ENCODE measurements around the gene LRRIQ1.
"Not testable (repeated sequence)": the region's sequence is repeated elsewhere in the genome, so short reads cannot be mapped to it uniquely, and the experiment has no call there.

Gene LRRIQ1

GRCh38 chr12:85060916-85061315, 24.8 kb downstream of the LRRIQ1 start:
- DNase-seq (ENCODE audit: low read depth) = no peak

GRCh38 chr12:85065837-85066482, 29.8 kb downstream of the LRRIQ1 start:
- no peak for DNase-seq (ENCODE audit: low read depth)

- no peak for DNase-seq (ENCODE audit: low read depth)
These were observed 36.7 kb downstream of the LRRIQ1 start for GRCh38 chr12:85072826-85073225.

DNA sequence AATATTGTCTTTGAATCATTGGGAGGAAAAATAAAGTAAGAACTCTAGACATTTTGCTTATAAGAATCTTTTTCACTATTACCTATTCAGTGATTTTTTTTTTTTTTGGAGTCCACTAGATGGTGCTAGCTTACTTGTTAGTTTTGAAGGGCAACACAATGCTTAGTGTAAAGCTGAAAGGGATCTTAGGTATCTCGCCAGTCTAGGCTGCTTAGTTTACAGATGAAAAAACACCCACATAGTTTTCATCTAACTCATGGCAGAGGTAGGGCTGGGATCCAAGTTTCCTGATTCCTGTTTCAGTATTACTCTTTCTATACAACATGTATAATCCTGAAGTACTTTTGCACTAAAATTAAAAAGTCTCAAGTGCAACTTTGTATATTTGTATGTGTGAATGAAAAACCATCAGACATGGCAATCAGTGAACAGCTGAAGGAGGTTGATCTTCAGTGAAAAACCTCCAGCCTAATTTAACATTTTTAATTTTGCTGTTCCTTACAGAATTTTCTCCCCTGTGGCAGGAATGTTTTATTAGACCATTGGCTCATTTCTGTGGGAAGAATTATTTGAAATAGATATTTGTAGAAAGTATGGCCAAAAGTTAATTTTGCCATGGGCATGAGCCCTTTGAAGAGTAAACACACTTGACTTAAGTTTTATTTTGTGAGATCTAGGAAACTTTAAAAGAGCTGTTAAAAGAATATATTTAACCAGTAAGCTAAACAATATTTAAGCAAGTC, 40.7 kb downstream of the LRRIQ1 start:
- no peak for DNase-seq (ENCODE audit: low read depth)

DNA sequence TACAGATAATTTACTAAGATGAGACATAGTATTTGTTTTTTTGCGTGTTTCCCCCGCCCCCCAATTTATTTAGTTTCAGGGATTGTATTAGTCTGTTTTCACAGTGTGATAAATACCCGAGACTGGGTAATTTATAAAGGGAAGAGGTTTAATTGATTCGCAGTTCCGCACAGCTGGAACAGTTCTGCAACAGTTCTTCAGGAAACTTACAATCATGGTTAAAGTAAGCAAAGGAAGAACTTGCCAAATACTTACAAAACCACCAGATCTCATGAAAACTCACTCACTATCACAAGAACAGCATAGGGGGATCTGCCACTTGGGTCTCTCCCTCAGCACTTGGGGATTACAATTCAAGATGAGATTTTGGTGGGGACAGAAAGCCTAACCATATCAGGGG, 48.9 kb downstream of the LRRIQ1 start:
- no peak for DNase-seq (ENCODE audit: low read depth)

DNA sequence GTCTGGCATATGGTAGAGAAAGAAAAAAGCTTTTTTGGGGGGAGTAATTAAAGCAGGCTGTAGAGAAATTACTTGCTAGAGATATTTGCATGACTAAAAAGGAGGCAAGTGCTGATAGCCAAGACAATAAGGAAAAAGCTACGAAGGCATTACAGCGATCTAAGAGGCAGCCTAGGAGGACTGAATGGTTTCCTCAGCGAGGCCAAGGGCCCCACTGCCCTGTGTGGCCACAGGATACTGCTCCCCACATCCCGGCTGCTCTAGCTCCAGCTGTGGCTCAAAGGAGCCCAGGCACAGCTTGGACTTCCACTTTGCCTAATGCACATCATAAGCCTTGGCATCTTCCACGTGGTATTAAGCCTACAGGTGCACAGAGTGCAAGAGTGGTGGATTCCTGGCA, 53.6 kb downstream of the LRRIQ1 start:
- DNase-seq (ENCODE audit: low read depth) = no peak

- no peak for DNase-seq (ENCODE audit: low read depth)
These were observed 56.7 kb downstream of the LRRIQ1 start for GRCh38 chr12:85092814-85093370.

DNA sequence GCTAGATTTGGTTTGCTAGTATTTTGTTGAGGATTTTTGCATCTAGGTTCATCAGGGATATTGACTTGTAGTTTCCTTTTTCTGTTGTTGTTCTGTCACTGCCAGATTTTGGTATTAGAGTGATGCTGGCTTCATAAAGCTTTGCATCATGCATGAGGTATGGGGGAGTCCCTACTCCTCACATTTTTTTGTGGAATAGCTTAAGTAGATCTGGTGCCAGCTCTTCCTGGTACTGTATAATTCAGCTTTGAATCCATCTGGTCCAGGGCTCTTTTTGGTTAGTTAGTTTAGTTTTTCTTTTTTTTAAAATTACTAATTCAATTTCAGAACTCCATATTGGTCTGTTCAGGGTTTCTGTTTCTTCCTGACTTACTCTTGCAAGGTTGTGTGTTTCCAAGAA, 59.4 kb downstream of the LRRIQ1 start:
- no peak for DNase-seq (ENCODE audit: low read depth)

DNA sequence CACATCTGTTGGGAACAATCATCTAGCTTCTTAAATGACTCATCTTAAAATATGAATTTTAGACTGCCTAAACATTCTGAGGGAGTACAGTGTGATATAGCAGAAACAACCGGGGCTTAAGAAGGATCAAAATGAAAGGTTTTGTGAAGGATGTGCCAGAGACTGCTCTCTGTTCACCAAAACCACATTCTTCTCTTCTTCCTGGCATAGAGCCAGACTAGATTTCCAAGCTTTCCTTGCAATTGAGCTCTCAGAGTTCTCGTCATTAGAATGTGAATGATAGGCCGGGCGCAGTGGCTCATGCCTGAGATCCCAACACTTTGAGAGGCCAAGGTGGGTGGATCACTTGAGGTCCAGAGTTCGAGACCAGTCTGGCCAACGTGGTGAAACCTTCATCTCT, 94.5 kb downstream of the LRRIQ1 start:
- no peak for DNase-seq (ENCODE audit: low read depth)

GRCh38 chr12:85138833-85139232, 102.7 kb downstream of the LRRIQ1 start:
- no peak for DNase-seq (ENCODE audit: low read depth)

DNA sequence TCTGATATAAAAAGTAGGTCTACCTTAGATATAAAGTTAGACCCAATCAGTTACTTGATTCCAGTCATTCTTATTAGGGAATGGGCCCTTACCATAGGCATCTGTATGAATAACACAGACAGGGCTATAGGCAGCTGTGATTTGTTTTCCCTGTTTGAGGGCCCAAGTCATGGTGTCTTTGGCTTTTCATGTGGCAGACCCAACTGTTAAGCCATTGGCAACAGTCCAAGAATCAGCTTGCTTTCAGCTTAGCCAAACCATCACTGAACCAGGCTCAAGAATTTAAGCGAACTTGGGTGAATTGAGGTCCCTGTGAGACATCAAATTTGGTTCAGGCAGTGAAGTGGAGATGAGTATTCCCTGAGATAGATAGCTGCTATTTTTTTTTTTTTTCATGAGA, 111.2 kb downstream of the LRRIQ1 start:
- DNase-seq (ENCODE audit: low read depth) = no peak

DNA sequence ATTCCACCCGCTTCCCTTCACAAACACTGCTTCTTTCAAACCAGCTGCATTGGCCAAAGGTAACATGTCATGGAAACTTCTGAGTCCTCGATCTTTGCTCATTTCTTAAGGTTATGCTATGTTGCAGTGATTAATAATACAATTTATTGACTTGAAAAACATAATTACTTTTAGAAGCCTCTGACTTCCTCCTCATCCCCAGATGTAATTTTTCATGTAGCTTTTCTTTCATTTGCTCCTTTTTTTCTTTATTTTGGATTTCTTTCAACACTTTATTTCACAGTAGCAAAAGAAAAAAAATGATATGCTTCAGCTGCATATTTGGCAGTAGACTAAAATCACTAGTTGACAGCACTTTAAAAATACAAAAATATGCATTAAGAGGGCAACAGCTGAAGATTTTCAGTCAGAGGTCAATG, 116.2 kb downstream of the LRRIQ1 start:
- no peak for DNase-seq (ENCODE audit: low read depth)

GRCh38 chr12:85155791-85156190, 119.6 kb downstream of the LRRIQ1 start:
- DNase-seq (ENCODE audit: low read depth) = no peak

DNA sequence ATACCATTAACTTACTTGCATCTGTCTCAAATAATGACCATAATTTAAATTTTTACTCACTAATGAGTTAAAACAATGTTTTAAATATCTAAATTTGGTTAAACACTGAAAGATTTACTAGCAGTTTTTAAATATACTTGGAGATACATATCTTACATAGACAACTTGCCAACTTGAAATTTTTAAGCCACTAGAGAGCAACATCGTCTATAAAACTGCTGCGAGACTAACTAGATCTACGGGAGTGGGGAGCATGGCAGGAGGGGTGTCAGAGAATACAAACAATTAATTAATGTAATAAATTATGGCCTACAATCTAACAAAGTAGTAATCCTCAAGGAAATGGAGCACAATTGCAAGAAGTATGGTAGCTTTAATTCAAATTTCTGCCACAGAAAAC, 120.4 kb downstream of the LRRIQ1 start:
- no peak for DNase-seq (ENCODE audit: low read depth)

DNA sequence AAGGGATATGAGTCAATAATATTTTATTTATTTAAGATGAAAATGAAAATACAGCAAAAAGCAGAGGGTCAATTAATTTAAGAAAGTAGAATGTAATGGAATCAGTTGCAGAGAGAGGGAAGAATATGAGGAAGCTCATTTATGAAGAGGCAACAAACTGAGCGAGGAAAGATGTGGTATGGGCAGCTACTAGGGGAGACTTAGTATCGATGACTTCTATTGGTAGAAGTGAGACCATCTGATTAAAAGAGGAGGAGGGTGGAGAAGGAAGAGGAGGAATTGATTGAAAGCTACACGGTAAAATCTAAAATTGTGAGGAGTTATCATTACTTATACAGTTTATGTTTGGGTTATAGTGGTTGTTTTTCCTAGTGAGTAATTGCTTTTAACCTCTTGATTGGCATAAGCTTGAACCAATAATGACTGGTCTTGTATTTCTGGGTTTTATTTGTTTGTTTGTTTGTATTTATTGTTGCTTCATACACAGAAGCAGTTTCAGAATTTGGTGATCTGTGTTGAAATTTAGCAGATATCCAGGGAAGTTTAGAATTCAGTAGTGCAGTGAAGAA, 121.0 kb downstream of the LRRIQ1 start:
- no peak for DNase-seq (ENCODE audit: low read depth)

GRCh38 chr12:85163752-85164321, 127.7 kb downstream of the LRRIQ1 start:
- DNase-seq (ENCODE audit: low read depth) = no peak

- no peak for DNase-seq (ENCODE audit: low read depth)
These were observed 143.6 kb downstream of the LRRIQ1 start for GRCh38 chr12:85179680-85180270.

DNA sequence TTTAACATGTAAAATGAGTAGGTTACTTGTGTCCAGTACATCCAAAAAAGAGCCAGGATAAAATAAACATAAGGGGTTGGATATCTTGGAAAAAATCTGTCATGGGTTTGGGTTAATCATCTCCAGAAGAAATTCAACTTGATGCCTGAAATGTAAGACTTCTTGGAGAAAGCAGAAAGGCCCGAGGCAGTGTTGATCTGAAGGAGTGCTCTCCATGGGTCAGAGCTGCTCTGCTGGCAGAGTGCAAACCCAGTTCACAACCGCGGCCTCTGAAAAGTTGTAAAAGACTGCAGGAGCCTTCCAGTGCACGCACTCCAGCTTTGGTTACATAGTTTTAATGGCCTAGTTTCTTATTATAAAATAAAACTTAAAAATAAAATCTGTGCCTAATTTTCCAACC, 146.5 kb downstream of the LRRIQ1 start:
- DNase-seq (ENCODE audit: low read depth) = no peak

GRCh38 chr12:85183855-85184254, 147.7 kb downstream of the LRRIQ1 start:
- DNase-seq (ENCODE audit: low read depth) = no peak

DNA sequence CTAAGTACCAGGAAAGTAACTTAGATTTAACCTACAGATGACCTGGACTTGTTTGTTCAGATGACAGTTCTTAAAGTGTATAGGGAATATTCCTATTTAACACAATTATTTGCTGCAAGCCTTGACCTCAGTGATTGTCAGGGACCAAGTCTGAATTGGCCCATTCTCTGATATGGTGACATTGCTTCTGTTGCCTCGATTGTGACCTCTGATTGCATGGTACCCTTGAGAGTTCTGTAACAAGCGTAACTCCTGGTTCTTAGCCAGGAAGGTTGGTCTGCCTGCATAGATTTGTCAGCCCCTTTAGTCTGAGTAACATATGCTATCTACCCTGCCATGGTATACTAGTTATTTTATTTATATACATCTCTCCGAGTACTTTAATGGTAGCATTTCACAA, 150.1 kb downstream of the LRRIQ1 start:
- DNase-seq (ENCODE audit: low read depth) = no peak

GRCh38 chr12:85188619-85189018, 152.5 kb downstream of the LRRIQ1 start:
- no peak for DNase-seq (ENCODE audit: low read depth)

DNA sequence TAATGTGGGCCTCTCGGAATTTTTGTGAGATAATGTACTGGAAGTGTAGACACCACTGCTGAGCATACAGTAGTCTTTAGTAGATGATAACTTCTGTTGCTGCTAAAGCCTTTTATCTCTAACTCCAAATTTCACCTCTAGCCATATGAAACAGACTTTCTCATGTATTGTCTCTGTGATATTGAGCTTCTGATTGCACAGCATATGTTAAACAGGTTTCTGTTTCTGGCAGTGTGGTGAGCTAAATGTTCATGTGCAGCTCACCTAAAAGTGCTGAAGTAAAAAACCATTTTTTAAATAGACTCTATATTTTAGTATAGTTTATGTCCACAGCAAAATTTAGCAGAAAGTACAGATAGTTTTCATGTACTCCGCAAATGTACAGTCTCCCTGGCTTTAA, 154.6 kb downstream of the LRRIQ1 start:
- DNase-seq (ENCODE audit: low read depth) = no peak

DNA sequence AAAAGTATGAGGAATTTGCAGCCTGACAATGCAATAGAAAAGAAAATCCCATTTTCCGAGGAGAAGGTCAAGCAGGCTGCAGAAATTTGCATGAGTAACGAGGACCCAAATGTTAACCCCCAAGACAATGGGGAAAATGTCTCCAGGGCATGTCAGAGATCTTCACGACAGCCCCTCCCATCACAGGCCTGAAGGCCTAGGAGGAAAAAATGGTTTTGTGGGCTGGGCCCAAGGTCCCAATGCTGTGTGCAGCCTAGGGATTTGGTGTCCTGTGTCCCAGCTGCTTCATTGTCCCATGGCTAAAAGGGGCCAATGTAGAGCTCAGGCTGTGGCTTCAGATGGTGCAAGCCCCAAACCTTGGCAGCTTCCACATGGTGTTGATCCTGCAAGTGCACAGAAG, 167.7 kb downstream of the LRRIQ1 start:
- DNase-seq (ENCODE audit: low read depth) = not testable (repeated sequence)

Data from activated gamma-delta T cell treated with anti-CD3 and anti-CD28 coated beads, Interleukin-2, amount 50 U/mL, for 16 hours (primary cell).